ENCODE measurements around the gene F2R.
A peak's percentile ranks its signal among the peaks of the same experiment; 100 is the strongest.
"Not testable (repeated sequence)": the region's sequence is repeated elsewhere in the genome, so short reads cannot be mapped to it uniquely, and the experiment has no call there.

Gene F2R

DNA sequence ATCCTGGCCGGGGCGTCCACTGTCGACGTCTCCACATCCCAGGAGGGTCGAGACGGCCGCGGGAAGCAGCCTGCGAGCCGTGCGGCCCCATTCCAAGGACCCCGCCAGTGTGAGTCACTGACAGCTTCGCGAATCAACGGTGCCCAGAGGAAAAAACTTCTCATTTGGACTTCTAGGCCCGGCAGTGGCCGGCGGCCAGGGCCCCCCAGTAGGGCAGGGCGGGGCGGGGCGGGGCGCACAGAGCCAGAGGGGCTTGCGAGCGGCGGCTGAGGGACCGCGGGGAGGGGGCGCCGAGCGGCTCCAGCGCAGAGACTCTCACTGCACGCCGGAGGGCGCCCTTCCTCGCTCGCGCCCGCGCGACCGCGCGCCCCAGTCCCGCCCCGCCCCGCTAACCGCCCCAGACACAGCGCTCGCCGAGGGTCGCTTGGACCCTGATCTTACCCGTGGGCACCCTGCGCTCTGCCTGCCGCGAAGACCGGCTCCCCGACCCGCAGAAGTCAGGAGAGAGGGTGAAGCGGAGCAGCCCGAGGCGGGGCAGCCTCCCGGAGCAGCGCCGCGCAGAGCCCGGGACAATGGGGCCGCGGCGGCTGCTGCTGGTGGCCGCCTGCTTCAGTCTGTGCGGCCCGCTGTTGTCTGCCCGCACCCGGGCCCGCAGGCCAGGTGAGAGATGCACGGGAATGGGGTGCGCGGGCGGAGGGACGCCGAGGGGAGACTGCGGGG lies at the start of gene F2R:
TSS of gene F2R (plus strand) at position 391 of the 720 bp plus-strand sequence. CDS start at position 573, 182 bp downstream.
- FAIRE-seq (peak; percentile 52), DNase-seq (ENCODE audit: insufficient read length, low spot score) (peak; percentile 67)

DNA sequence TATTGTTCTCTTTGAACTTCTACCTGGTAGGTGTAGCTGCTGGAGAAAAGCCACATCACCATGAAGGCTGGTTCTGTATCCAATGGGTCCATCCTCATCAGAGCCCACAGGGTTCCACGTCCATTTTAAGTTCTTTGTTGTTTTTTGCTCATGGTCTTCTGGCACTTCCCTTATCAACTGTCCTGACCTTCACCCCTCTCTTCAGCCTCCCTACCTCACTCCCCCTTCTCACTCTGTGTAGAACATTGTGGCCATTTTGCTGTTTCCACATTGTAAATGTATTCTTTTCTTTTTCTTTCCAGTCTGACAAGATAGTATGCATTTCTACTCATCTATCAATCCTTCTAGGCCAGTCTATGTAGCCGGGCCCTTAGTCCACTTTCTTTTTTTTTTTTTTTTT lies 48.4 kb upstream of the F2R start:
- DNase-seq (ENCODE audit: insufficient read length, low spot score), result no peak
- FAIRE-seq, result no peak

DNA sequence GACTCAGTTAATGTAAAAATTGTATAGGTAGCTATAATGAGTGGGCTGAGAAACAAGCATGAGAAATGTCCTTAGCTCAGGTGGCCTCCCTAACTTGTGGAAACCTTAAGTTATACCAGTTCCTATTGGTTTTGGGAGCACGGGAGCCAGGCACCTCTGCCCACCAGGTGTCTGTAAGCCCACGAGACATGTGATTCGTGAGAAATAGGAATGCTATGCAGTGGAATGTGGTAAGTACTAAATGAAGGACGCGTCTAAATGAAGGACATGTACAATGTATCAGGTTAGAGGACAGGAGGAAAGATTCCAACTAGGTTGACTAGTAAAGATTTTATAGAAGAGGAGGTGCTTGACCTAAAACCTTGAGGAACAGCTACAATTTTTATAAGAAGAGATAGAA lies 46.7 kb upstream of the F2R start:
- FAIRE-seq (no peak), DNase-seq (ENCODE audit: insufficient read length, low spot score) (no peak)

DNA sequence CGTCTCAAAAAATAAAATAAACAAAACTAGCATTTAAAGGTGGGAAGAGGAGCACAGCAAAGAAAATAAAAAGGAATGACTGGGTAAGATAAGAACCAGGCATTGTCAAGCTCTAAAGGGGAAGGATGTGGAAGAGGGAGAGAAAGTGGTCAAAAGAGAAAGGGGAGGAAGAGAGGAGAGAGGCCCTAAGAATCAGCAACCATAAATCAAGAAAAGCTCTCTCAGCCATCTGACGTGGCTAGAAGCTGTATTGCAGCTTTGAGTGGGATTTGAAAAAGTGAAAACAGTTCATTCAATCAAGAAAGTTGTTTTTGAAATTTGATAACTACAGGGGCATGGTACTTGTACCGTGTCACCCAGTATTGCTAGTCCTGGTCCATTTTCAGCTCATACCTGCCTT lies 45.4 kb upstream of the F2R start:
- DNase-seq (ENCODE audit: insufficient read length, low spot score) (no peak), FAIRE-seq (no peak)

DNA sequence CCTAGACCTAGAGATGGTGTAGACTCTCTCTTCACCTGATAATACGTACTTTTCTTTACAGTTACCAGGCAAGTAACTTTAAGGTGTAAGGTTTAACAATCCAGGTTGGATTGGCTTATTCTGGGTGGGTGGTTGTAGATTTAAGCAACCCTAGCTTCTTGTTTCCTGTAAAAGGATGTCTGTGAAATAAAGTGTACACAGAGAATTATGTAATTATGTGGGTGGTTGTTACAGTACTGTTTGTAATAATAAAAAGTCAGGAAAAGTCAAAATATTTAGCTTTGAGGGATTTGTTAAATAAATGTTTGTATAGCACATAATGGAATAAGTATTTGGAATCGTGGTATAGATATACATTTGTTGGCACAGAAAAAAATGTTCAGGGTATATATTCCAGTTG lies 43.7 kb upstream of the F2R start:
- FAIRE-seq, result no peak
- DNase-seq (ENCODE audit: insufficient read length, low spot score), result no peak

DNA sequence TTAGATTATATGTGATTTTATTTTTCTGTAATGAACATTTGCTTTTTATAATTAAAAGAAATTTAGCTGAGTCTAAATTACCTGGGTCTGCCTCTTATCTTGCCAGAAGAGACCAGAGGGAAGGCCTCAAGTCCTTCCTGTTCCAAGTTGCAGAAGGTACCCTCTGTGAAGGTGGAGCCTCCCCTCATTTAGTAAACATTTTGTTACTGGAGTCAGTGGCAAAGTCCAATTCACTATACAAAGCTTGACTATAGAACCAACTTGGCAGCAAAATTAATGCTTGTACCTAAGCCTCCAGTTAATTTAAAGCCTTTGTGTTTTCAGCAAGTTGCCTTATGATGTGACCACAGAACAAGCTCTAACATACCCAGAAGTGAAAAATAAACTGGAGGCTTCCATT lies 42.8 kb upstream of the F2R start:
- no peak for FAIRE-seq
- DNase-seq (ENCODE audit: insufficient read length, low spot score), result no peak

DNA sequence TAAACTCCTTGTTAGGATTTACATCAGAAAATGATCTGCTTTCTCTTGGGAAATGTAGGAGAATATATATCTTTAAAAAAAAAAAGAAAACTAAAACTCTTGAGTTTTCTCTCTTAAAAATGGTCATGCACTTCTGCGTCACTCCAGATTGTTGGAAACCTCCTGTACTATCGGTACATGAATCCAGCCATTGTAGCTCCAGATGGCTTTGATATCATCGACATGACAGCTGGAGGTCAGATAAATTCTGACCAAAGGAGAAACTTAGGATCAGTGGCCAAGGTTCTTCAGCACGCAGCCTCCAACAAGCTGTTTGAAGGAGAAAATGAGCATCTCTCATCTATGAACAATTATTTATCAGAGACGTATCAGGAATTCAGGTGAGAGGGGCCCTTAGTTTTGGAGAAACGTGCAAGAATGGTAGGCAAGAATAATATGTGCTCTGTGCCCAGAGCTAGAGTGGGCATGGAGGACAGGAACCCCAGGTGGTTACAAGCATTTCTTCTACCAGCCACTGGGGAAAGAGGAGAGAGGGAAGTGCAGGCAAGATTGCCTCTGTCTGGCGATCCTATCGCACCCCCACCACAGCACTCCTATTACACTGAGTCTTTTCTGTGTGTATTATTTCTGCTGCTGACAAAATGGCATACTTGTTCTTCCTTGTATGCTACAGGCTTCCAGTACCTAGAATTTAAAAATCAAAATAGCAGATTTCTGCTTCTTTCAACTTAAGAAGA lies 41.4 kb upstream of the F2R start:
- no peak for FAIRE-seq

DNA sequence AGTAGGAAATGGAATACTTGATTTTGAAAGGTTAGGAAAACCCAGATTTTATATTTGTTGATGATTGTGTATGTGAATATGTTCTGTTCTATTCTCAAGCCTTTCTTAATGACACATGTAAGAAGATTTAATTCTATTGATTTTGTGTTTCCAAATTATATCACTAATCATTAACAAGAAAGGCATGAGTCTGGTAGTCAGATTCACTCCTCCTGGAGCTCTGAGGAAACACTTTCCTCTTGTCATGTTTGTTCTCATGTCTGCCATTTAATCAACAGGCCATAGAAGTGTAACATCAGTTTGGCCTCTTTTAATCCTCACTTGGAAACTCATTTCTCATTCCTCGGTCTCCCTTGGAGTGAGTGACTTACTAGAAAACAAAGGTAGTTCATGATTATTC lies 40.6 kb upstream of the F2R start:
- no peak for DNase-seq (ENCODE audit: insufficient read length, low spot score)
- FAIRE-seq, result no peak

More for the DNA sequence above, 41.4 kb upstream of the F2R start:
- no peak for DNase-seq (ENCODE audit: insufficient read length, low spot score)

DNA sequence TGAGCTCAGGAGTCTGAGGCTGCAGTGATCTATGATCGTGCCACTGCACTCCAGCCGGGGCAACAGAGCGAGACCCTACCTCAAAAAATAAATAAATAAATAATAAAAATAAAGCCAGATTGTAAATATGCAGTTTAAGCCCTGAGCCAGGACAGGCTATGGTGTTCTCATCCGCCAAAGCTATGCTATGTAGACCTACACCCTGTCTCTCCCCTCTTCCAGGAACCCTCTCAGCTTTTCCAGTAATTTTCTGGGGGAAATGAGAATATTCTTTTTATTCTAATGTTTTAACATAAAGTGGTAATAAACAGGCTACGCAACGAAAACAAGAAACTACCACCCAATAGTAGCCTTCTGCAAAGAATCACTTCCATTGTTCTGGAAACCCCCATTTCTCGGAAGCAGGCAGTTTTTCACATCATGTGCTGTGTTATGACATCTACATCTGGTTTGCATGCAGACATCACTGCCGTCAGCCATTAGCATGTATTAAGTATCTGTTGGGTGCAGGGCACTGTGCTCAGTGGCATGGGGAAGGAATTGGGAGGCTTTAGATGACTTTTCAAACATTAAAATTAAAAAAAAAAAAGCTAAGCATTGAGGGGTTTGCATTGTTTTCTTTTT lies 38.0 kb upstream of the F2R start:
- DNase-seq (ENCODE audit: insufficient read length, low spot score) (no peak), FAIRE-seq (no peak)

DNA sequence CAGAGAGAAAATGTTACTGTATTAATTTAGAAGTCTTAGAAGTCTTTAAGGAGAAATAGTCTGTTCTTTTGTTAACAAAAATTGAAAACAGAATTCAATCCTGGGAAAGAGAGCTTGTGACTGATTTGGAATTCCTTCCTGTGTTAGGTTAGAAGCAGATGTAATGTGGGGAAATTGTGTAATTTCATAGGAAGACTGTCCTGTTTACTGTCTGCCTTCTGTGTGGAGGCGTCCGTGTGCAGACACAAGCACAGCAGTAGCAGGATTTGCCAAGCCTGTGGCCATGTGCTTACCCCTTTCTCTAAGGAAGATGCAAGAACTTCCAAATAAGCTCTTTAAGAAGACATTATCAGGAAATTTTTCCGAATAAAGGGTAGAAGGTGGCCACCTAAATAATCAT lies 36.7 kb upstream of the F2R start:
- FAIRE-seq, result no peak
- DNase-seq (ENCODE audit: insufficient read length, low spot score), result no peak

DNA sequence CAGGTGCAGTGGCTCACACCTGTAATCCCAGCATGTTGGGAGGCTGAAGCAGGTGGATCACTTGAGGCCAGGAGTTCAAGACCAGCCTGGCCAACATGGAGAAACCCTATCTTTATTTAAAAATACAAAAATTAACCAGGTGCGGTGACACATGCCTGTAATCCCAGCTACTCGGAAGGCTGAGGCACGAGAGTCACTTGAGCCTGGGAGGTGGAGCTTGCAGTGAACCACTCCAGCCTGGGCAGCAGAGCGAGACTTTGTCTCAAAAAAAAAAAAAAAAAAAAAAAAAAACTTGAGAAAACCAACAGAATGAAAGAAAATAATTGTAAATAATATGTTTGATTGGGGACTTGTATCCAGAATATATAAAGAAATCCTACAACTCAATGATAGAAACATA lies 35.1 kb upstream of the F2R start:
- FAIRE-seq; DNase-seq (ENCODE audit: insufficient read length, low spot score): not testable (repeated sequence)

DNA sequence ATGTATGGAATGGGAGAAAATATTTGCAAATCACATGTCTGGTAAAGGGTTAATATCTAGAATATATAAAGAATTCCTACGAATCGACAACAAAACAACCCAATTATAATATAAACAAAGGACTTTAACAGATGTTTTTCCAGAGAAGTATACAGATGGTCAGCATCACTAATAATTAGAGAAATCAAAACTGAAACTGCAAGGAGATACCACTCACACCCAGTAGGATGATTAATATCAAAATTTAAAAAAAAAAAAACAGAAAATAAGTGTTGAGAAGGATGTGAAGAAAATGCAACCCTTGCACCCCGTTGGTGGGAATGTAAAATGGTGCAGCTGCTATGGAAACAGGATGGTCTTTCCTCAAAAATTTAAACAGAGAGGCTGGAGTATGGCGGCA lies 34.6 kb upstream of the F2R start:
- DNase-seq (ENCODE audit: insufficient read length, low spot score) (no peak), FAIRE-seq (no peak)

DNA sequence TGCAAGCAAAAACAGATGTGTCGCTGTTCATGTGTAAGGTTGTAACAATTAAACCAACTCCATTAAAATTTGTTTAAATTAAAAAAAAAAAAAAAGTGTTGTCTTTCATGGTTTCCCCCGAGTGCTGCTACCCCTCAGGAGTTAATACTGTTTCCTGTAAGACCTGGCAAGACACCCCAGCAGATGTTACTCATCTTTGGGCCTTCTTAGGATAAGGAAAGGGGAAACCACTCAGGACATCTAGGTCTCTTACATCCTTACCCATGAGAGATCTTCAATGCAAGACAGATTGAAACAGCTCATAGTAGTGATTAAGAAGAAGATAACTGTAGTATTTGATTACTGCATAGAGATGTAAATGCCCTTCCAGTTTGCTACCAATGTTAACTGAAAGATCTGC lies 33.5 kb upstream of the F2R start:
- no peak for DNase-seq (ENCODE audit: insufficient read length, low spot score)
- no peak for FAIRE-seq

DNA sequence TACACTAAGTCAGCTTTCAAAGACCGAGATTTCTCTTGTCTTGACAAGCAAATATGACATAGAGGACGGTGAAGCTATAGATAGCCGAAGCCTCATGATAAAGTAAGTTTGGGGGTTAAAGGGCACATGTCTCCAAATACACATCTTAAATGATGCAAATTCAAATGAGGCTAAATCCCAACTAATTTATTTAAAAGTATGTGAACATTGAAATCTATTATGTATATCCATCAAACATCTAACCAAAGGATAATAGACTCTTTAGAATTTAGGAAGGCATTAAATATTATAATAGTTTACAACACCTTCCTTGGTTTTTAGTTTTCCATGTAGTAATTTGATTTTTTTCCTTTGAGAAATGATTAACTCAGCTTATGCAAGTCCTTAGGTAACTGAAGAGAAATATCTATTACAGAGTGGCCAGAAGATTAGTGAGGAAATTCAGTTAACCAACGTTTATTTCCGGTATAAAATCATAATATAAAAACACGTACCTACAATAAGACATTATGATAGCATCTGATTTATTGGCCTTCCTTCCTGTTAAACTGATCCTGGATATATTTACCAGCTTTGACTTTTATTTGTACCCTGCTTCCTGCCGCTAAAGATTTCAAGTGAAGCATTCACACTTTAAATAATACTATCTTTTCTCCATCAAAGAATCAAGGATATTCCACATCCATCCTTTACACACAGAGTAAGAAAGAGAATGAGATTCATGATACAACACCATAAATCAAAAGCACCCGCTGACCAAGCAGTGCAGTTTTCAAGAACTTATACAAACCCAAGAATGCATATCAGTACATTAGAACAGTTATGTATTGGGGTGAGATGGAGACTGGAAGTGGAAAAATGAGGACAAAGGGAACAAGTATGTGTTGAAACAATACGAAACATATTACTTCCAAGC lies 31.9 kb upstream of the F2R start:
- DNase-seq (ENCODE audit: insufficient read length, low spot score) (no peak), FAIRE-seq (no peak)

DNA sequence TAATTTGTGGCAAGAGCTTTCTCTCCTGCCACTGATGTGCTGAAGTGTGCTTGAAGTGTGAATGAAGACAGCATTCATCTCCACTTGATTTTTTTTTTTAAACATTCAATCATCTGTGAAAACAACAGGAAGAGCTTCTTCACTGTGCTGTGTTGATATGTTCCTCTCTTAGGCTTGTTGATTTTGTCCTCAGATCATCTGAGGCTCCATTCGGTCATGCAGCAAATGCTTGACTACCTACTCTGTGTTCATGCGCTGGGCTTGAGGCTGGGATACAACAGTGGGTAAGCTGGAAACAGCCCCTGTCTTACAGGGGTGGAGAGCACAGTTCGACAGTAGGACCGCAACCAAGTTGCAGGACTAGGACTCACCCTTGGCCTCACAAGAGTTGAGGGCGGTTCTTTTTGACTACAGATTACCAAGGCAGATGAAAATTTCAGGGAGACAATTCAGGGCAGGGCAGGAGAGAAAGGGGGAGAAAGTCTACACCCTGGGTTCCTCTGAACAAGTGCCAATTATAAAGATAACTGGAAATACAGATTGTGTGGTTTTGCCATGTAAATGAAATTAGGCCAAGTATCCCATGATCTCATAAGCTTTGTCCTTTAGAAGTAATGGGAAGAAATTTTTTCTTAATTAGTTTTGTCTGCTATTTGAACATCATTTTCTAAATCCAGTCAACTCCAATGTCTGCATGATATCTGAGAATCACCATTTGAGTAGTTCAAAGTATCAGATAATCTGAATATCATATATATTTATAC lies 31.0 kb upstream of the F2R start:
- DNase-seq (ENCODE audit: insufficient read length, low spot score) (no peak), FAIRE-seq (peak; percentile 72)

DNA sequence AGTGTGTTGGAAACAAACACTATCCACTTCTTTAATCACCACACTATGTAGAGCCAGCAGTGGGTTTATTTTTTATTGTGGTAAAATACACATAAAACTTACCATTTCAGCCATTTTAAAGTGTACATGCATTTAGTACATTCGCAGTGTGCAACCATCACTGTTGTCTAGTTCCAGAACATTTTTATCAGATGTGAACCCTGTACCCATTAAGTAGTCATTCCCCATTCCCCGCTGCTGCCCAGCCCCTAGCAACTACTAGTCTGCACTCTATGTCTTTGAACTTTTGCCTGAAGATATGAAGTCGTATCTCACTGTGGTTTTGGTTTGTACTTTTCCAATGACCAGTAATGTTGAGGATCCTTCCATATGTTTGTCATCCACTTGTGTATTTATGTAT lies 30.2 kb upstream of the F2R start:
- no peak for DNase-seq (ENCODE audit: insufficient read length, low spot score)

DNA sequence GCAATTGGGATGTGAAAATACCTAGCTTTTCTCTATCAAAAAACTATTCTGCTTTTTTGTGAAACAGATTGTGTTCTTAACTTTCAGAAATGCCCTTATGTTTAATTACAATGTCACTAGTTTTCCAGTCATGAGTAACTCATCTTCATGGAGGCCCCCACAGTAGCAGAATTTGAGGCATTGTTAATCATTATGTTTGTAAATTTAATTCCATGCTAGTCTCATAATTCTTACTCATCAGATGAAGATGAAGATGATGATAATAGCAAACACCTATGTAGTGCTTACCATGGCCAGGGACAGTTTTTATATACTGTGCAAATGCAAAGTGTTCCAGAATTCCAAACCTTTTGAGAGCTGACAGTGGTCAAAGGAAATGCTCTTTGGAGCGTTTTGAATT lies 27.7 kb upstream of the F2R start:
- no peak for DNase-seq (ENCODE audit: insufficient read length, low spot score)
- FAIRE-seq, result no peak

More for the DNA sequence above, 30.2 kb upstream of the F2R start:
- FAIRE-seq, result no peak

DNA sequence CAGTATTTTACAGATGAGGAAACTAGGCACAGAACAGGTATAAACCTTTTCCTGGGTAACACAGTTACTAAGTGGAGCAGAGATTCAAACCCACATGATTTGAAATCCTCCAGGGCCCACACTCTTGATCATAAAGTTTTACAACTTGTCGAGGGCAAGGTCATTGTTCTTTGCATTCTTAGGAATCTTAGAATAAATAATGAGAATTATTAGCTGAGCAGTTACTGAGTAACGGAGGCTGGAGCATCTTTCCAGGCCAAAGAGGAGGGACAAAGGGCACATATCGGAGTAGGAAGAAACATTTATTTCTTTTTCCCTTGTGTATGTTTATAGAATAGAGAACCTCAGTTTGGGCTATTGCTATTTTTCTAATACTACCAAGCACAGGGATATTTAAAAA lies 27.1 kb upstream of the F2R start:
- DNase-seq (ENCODE audit: insufficient read length, low spot score) (no peak), FAIRE-seq (no peak)

DNA sequence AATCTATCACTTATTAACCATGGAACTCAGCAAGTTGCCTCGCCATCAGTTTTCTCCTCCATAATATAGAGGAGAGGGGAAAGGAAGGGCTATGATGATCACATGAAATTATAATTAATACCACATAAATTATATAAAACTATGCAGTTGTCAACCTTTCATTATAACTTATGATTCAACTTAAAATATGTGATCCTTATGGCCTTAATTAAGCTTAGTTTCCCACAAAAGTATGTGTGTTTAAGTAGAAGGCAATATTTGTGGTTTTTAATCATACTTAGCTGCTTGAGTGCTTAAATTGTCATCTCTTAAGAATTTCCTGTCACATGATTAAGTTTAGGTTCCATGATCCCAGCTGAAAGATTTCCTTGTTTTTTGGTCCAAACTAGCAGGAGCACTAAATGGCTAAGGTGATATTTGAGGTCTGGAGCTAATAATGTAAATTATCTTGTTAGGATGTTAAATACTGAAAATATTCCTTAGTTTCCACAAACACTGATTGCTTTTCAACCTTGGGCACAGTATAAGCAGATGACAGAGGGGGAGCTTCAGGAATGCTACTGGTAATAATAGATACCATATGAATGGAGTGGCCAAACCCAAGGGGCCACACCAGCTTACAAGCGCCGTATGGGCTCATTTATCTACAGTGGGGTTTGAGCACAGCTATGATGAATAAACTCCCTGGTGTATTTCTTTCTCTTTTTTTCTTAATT lies 26.4 kb upstream of the F2R start:
- peak; percentile 57 for DNase-seq (ENCODE audit: insufficient read length, low spot score)
- FAIRE-seq, result no peak
